IPS-18a (cell line): ENCODE measurements around the gene SFSWAP.
"Not testable (repeated sequence)": the region's sequence is repeated elsewhere in the genome, so short reads cannot be mapped to it uniquely, and the experiment has no call there.

Source experiments
- H3K27ac ChIP-seq: one replicate; pipeline ENCODE4 v1.5.1; 2013; ENCODE audit warnings: low read length
- H3K27me3 ChIP-seq: one replicate; pipeline ENCODE4 v1.6.1; 2013; ENCODE audit warnings: mild to moderate bottlenecking, low read length; ENCODE audit not compliant: control insufficient read depth, insufficient read depth
- H3K36me3 ChIP-seq: one replicate; pipeline ENCODE4 v1.6.1; 2013; ENCODE audit warnings: low read depth, low read length; ENCODE audit not compliant: control insufficient read depth
- H3K4me1 ChIP-seq: one replicate; pipeline ENCODE4 v1.6.1; 2013; ENCODE audit warnings: low read depth, low read length; ENCODE audit not compliant: control insufficient read depth
- H3K4me3 ChIP-seq: one replicate; pipeline ENCODE4 v1.5.1; 2013; ENCODE audit warnings: low read length
- H3K9ac ChIP-seq: one replicate; pipeline ENCODE4 v1.6.1; 2013; ENCODE audit warnings: mild to moderate bottlenecking, low read length, moderate library complexity
- H3K9me3 ChIP-seq: one replicate; pipeline ENCODE4 v1.6.1; 2013; ENCODE audit warnings: low read depth, low read length; ENCODE audit not compliant: control insufficient read depth

The SFSWAP gene

DNA sequence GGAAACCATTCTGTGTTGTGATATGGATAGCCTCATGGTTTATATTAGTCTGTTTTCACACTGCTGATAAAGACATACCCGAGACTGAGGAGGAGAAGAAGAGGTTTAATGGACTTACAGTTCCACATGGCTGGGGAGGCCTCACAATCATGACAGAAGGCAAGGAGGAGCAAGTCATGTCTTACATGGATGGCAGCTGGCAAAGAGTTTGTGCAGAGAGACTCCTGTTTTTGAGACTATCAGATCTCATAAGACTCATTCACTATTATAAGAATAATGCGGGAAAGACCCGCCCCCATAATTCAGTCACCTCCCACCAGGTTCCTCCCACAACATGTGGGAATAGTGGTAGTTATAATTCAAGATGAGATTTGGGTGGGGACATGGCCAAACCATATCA, 31.9 kb downstream of the SFSWAP start:
- H3K4me3 ChIP-seq, H3K9me3 ChIP-seq, H3K27me3 ChIP-seq, H3K9ac ChIP-seq, H3K27ac ChIP-seq, H3K4me1 ChIP-seq: not testable (repeated sequence)
- H3K36me3 ChIP-seq = peaks cover 65% of the 10 kb centered on the region

DNA sequence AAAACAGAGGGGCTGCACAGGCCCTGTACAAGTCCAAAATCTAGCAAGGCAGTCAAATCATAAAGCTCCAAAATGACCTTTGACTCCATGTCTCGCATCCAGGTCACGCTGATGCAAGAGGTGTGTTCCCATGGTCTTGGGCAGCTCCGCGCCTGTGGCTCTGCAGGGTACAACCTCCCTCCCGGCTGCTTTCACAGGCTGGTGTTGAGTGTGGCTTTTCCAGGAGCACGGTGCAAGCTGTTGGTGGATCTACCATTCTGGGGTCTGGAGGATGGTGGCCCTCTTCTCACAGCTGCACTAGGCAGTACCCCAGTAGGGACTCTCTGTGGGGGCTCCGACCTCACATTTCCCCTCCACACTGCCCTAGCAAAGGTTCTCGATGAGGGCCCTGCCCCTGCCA, 32.5 kb downstream of the SFSWAP start:
- not testable (repeated sequence) for H3K9ac ChIP-seq, H3K27me3 ChIP-seq, H3K4me1 ChIP-seq, H3K9me3 ChIP-seq, H3K27ac ChIP-seq, H3K4me3 ChIP-seq
- peaks cover 61% of the 10 kb centered on the region for H3K36me3 ChIP-seq

DNA sequence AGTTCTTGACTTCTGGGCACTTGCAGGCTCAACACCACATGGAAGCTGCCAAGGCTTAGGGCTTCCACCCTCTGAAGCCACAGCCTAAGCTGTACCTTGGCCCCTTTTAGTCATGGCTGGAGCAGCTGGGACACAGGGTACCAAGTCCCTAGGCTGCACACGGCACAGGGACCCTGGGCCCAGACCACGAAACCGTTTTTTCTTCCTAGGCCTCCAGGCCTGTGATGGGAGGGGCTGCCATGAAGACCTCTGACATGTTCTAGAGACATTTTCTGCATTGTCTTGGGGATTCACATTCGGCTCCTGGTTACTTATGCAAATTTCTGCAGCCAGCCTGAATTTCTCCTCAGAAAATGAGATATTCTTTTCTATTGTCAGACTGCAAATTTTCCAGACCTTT, 33.0 kb downstream of the SFSWAP start:
- not testable (repeated sequence) for H3K4me3 ChIP-seq, H3K9ac ChIP-seq, H3K27me3 ChIP-seq, H3K9me3 ChIP-seq, H3K4me1 ChIP-seq, H3K27ac ChIP-seq
- H3K36me3 ChIP-seq = peaks cover 66% of the 10 kb centered on the region

DNA sequence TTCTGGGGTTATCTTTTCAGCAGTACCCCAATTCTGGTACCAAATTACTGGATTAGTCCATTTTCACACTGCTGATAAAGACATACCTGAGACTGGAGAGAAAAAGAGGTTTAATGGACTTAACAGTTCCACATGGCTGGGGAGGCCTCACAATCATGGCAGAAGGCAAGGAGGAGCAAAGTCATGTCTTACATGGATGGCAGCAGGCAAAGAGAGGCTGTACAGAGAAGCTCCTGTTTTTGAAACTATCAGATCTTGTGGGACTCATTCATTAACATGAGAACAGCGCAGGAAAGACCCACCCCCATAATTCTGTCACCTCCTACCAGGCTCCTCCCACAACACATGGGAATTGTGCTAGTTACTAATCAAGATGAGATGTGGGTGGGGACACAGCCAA, 33.8 kb downstream of the SFSWAP start:
- peaks cover 67% of the 10 kb centered on the region for H3K36me3 ChIP-seq
- not testable (repeated sequence) for H3K4me1 ChIP-seq, H3K9ac ChIP-seq, H3K27ac ChIP-seq, H3K27me3 ChIP-seq, H3K4me3 ChIP-seq, H3K9me3 ChIP-seq

DNA sequence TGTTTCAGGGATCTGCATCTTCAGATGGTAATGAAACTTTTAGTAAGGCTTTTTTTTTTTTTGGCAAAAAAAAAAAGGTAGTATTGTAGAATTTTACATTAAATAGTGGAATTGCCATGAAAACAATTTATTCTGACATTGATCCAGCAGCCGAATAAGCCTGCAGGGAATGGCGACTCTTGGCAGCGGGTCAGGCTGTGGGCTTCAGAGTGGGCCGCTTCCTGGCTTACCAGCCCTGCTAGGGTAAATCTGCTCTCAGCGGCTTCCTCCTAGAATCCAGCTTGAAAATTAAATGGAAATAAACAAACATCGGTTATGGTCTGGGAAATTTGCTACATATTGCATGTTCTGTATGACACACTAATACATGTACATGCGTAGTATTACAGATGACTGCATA, 34.8 kb downstream of the SFSWAP start:
- no peaks in the 10 kb centered on the region for H3K27me3 ChIP-seq
- peaks cover 57% of the 10 kb centered on the region for H3K36me3 ChIP-seq
- no peaks in the 10 kb centered on the region for H3K4me1 ChIP-seq
- H3K9me3 ChIP-seq = no peaks in the 10 kb centered on the region
- no peak overlapping the region for H3K4me3 ChIP-seq
- no peak overlapping the region for H3K9ac ChIP-seq
- no peak overlapping the region for H3K27ac ChIP-seq

DNA sequence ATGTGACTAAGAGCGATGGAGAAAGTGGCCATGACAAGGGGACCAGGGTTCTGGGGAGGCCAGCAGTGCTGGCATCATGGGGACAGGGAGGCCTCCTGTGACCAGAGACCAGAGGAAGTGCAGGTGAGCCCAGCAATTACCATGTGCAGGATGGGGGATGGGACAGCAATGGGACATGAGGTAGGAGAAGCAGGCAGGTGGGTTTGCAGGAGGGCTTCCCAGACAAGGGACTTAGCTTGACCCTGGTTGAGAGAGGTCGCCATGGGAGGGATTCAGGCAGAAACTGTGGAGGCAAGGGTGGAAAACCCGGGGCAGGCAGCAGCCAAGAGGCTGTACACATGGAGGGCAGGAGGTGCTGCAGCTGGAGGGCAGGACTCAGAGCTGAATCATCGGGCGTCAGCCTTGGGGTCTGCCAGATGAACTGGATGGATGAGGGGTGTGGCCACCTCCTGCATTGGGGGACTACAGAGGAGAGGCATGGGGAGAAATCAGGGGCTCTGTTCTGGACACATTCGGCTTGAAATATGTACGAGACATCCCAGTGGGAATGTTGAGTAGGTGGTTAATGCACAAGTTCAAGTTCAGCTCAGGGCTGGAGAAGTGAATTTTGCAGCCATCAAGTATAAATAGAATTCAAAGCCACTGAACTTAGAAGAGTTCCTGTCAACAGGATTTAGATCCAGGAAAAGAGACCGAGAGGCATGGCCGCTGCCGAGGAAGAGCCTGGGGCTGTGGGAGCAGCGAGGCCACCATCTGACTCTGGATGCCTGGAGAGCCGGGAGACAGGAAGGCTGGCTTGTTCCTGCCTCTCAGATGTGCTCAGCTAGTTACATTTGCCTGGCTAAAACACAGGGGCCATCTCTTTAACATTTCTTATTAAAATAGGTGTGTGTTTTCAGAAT, 36.6 kb downstream of the SFSWAP start:
- Histone ChIP-seq H3K4me3 (no peak overlapping the region), H3K36me3 (peaks cover 44% of the 10 kb centered on the region), H3K9me3 (no peaks in the 10 kb centered on the region), H3K27me3 (no peaks in the 10 kb centered on the region), H3K4me1 (peaks cover 12% of the 10 kb centered on the region), H3K9ac (no peak overlapping the region), H3K27ac (no peak overlapping the region)

DNA sequence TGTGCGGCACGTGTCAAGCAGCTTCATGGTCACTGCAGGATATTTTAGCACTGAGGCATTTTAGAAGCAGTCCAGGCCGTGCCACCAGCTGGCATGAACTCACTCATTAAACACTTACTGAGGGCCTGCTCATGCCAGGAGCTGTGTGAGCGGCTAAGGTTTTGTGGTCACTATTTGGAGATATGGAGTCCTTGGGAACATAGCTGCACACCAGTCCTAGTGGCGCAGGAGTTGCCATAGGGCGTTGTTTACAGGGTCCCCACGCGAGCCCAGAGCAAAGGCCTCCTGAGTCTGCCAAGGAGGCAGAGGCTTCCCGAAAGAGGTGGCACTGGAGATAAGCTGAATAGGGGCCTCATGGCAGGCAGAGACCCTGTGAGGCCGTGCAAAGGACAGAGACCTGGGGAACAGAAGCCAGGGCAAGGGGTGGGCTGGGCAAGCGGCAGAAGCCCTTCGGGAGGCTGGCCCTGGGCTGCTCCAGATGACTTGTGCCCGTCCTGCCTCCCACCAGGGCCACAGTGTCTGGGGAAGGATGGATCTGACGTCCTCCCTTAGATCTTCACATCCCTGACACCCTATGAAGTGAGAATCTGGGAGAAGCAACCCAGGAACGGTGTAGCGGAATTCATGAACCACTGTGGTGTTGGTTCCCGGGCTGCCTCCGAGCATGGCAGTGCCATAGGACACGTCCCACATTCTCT, 38.9 kb downstream of the SFSWAP start:
- no peaks in the 10 kb centered on the region for H3K9me3 ChIP-seq
- no peak overlapping the region for H3K9ac ChIP-seq
- no peak overlapping the region for H3K27ac ChIP-seq
- H3K4me3 ChIP-seq = no peak overlapping the region
- H3K27me3 ChIP-seq = no peaks in the 10 kb centered on the region
- peaks cover 36% of the 10 kb centered on the region for H3K36me3 ChIP-seq
- peaks cover 16% of the 10 kb centered on the region for H3K4me1 ChIP-seq

DNA sequence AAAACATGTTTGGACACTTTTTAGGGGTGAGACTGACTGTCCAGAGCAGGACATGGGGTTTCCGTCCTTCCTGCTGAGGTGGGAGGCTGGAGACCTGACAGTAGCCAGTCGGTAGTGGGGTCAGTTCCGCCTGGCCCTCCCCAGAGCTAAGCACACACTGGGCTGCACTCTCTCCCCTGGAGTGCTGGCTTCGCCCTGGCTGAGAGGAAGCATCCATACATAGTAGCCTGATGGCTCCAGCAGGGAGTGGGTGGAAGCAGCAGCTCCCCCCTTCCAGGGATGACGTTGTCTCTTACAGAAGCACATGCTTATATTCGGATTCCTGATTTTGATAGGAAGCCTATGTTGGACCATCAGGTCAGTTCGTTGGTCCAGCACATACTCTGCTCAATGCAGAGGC, 40.4 kb downstream of the SFSWAP start:
- H3K27me3 ChIP-seq = no peaks in the 10 kb centered on the region
- H3K4me3 ChIP-seq = no peak overlapping the region
- H3K9ac ChIP-seq = no peak overlapping the region
- H3K27ac ChIP-seq = no peak overlapping the region
- H3K4me1 ChIP-seq = peaks cover 16% of the 10 kb centered on the region
- H3K9me3 ChIP-seq = no peaks in the 10 kb centered on the region
- H3K36me3 ChIP-seq = peaks cover 34% of the 10 kb centered on the region

DNA sequence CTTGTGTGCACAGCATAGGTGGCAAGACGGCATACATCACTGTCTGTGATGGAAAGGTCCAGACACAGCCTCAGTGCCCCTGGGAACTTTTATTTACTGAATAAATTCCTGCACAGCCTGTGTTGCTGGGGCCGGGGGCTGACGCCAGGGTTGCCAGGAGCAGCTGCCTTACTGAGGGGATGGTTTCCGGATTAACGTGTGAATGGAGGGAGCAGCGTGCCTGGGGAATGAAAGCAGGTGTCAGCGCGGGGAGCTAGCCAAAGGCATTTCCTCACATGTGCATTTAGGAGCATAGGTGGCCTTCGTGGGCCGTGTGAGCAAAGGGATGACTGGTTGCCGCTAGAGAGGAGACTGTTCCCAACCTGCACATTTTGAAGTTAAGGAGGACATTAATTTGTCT, 41.6 kb downstream of the SFSWAP start:
- Histone ChIP-seq H3K27ac (no peak overlapping the region), H3K4me1 (peaks cover 16% of the 10 kb centered on the region), H3K9ac (no peak overlapping the region), H3K36me3 (peaks cover 43% of the 10 kb centered on the region), H3K4me3 (no peak overlapping the region), H3K27me3 (no peaks in the 10 kb centered on the region), H3K9me3 (no peaks in the 10 kb centered on the region)

DNA sequence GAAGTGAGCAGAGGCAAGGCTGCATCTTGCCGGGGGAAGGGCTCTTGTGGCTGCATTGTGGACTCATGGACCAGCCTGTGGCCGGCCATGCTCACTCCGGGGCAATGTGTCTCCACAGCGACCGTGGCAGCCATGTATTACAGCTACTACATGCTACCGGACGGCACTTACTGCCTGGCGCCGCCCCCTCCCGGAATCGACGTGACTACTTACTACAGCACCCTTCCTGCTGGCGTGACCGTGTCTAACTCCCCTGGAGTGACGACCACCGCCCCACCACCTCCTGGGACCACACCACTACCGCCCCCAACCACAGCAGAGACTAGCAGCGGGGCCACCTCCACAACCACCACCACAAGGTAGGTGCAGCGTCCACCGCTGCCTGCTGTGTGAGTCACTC, 42.1 kb downstream of the SFSWAP start:
- H3K27me3 ChIP-seq = no peaks in the 10 kb centered on the region
- H3K4me1 ChIP-seq = peaks cover 16% of the 10 kb centered on the region
- no peak overlapping the region for H3K4me3 ChIP-seq
- peaks cover 48% of the 10 kb centered on the region for H3K36me3 ChIP-seq
- no peak overlapping the region for H3K9ac ChIP-seq
- H3K9me3 ChIP-seq = no peaks in the 10 kb centered on the region
- H3K27ac ChIP-seq = no peak overlapping the region

DNA sequence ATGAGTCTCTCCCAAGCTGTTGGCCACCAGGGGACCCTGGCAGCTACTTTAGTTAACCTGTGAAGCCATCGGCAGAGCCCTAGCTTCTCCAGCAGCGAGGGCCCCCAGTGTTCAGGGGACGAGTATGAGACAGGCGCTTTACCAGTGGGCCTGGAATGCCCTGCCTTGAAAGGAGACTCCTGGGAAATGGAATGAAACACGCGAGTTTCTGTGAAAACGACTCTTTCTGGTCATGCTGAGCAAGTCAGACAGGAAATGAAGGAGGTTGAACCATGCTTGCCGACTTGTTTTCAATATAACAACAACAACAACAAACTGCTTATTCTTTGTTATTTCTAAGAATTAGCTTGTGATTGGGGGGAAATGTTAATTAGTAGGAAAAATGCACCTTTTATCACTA, 42.9 kb downstream of the SFSWAP start:
- H3K4me1 ChIP-seq = peaks cover 16% of the 10 kb centered on the region
- H3K4me3 ChIP-seq = no peak overlapping the region
- peaks cover 51% of the 10 kb centered on the region for H3K36me3 ChIP-seq
- no peaks in the 10 kb centered on the region for H3K9me3 ChIP-seq
- H3K9ac ChIP-seq = no peak overlapping the region
- H3K27ac ChIP-seq = no peak overlapping the region
- no peaks in the 10 kb centered on the region for H3K27me3 ChIP-seq

DNA sequence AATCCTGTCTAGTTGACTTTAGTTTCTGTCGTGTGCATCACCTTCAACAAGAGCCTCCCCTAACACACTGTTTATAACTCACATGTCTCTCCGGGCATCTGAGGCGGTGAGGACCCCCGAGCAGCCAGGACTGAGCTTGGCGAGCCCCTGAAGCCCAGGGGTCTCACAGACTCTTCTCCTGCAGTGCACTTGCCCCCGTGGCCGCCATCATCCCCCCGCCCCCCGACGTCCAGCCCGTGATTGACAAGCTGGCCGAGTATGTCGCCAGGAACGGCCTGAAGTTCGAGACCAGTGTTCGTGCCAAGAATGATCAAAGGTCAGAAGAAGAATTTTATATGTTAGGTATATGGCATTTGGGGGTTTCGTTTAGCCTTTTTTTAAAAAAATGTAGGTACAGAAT, 43.3 kb downstream of the SFSWAP start:
- Histone ChIP-seq H3K4me3 (no peak overlapping the region), H3K9ac (no peak overlapping the region), H3K36me3 (peaks cover 52% of the 10 kb centered on the region), H3K27me3 (no peaks in the 10 kb centered on the region), H3K27ac (no peak overlapping the region), H3K9me3 (no peaks in the 10 kb centered on the region), H3K4me1 (peaks cover 16% of the 10 kb centered on the region)
